ENCODE results near the gene CBLB.

The CBLB gene

DNA sequence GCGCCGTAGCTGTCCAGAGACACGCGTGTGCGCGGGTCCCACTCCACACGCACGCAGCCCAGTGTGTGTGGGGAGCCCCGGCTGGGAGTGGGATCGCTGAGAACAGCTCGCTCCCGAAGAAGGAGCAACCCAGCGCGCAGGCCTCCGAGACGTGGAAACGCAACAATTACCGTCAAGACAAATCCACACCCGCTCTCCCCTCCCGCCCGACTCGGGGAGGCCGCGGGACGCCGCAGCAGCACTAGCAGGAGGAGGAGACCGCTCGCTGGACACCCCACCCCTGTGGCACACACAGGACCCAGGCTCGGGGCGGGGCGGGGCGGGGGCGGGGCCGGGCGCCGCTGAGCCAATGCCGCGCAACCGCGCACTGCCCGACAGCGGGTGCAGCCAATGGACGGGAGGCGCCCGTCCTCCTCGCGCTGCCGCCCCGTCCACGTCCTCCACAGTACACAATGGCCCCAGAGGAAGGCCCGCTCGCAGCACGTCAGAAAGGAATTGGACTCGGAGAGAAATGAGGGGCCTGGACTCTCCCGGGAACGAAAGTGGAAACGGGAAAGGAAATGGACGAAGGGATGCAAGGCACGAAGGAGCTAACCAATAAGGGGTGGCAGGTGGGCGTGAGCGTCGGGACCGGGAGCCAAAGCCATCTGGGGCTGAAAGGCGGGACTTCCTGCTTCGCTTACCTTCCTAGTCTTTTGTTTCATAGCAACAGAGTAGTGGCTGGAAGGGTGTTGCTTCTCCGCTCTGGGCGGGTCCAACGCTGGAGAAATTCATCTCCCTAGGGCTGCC is at the start of gene CBLB:
Gene CBLB (minus strand): TSS at position 271 of the 789 bp plus-strand sequence. CDS start 1,435 bp downstream, outside the sequence.
- peak; percentile 89 for DNase-seq

DNA sequence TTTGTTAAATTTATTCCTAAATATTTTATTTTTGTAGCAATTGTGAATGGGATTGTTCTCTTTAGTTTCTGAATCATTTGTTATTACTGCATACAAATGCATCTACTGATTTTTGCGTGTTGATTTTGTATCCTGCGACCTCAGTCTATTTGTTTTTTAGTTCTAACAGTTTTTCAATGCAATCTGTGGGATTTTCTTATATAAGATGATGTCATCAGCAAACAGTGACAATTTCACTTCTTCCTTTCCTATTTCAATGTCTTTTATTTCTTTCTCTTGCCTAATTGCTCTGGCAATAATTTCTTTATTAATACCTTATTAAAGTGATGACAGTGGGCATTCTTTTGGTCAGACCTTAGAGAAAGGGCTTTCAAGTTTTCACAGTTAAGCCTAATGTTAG is 48.0 kb upstream of the CBLB start:
- no peak for DNase-seq

DNA sequence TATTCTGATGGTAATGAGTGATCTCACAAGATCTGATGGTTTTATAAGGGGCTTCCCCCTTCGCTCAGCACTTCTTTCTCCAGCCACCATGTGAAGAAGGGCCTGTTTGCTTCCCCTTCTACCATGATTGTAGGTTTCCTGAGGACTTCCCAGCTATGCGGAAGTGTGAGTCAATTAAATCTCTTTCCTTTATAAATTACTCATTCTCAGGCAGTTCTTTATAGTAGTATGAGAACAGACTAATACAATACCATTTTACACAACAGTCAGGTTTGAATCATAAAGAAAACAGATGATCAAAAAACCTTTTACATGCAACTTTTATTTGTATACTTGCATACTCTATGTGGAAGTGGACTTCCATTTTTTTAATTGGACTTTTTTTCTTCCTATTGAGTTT is 46.7 kb upstream of the CBLB start:
- DNase-seq, result no peak

DNA sequence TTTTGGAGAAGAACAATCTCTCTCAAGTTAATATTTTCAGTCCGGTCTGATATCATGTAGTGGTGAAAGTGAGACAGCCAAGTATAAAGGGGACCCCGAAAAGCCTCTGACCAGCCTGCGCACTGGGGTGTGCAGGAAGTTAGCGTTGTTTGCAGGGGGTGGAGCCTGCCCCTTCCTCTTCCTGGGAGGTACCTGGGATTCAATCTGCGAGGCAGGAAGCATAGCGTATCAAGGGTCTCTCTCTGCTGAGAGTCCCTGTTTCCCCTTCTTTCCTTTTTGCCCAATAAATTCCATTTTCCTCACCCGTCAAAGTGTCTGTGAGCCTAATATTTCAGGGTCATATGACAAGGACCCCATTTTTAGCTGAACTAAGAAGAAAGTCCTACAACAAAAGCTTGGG is 44.8 kb upstream of the CBLB start:
- no peak for DNase-seq

GRCh38 chr3:105912891-105913290 is 44.1 kb upstream of the CBLB start:
- no peak for DNase-seq

DNA sequence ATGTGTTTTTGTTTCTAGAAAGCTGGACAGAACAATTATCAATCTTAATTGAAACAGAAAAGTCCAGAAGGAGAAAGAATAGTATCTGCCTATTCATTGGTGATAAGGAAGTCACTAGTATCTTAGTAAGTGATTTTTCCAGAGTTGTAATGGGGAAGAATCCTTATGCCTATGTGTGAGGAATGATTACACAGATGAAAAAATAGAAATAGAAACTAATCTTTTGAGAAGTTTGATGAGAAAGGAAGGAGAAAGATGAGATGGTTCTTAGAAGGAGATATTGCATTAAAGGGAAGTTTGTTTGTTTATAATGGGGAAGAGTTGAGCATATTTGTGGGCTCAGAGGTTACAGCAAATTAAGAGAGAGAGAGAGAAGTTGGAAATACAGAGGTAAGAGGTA is 42.7 kb upstream of the CBLB start:
- no peak for DNase-seq

DNA sequence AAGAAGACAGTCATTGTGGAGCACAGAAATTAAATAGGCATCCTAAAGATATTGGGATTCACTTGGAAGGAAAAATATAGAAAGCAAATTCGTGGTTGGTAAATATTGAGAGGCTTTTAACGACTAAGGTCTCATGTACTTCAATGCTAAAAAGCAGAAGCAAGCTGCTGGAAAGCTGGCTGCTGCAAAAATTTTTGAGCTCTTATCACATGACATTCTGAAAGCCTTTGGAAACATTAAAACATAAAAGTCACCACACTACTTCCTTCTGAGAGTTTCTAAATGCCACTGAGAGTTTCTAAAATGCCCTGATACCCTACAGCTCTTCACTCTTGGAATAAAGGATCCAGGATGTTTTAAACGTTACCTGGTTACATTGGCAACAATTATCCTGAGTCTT is 39.0 kb upstream of the CBLB start:
- DNase-seq, result no peak

- DNase-seq, result no peak
These were observed 38.0 kb upstream of the CBLB start for GRCh38 chr3:105906836-105907235.

- DNase-seq, result no peak
These were observed 37.5 kb upstream of the CBLB start for GRCh38 chr3:105906345-105906744.

- DNase-seq, result no peak
These were observed 36.5 kb upstream of the CBLB start for GRCh38 chr3:105905328-105905727.

- no peak for DNase-seq
These were observed 36.0 kb upstream of the CBLB start for GRCh38 chr3:105904678-105905284.

GRCh38 chr3:105904251-105904650 is 35.4 kb upstream of the CBLB start:
- DNase-seq, result no peak

GRCh38 chr3:105899516-105899915 is 30.7 kb upstream of the CBLB start:
- DNase-seq, result no peak

DNA sequence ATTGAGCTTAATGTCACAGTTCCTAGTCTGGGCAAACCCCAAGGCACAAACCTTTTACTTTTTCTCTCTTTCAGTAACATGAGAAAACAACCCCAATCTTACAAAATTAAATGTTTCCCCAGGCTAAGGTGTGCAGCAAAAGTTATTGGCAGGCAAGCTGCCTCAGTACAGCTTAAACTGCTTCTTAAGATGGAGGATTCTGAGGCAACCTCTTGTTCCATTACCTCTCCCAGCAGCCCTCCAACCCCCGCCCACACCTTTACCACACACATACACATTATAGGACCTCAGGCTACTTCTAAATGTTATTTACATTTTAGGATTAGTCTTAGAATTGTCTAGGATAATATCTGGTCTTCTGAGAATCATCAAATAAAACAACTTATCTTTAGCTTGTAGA is 22.3 kb upstream of the CBLB start:
- DNase-seq, result no peak

GRCh38 chr3:105888621-105889579 is 20.1 kb upstream of the CBLB start:
- no peak for DNase-seq

DNA sequence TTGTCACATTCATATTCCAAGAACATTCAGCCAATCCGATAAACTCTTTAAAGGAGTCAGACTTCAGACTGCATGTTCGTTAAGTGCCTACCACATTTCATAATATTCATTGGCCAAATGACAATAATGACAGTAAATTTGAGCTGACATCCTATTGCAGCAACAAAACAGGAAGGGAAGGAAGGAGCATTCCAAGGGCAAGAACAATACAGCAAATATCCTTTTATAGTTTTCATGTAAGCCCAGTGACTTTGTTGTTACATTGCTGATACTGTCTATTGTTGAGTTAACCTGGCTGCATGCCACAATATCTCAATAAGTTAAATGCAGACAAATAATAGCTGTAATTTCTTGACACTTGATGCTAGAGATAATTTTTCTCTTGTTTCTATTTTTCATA is 16.4 kb upstream of the CBLB start:
- no peak for DNase-seq

DNA sequence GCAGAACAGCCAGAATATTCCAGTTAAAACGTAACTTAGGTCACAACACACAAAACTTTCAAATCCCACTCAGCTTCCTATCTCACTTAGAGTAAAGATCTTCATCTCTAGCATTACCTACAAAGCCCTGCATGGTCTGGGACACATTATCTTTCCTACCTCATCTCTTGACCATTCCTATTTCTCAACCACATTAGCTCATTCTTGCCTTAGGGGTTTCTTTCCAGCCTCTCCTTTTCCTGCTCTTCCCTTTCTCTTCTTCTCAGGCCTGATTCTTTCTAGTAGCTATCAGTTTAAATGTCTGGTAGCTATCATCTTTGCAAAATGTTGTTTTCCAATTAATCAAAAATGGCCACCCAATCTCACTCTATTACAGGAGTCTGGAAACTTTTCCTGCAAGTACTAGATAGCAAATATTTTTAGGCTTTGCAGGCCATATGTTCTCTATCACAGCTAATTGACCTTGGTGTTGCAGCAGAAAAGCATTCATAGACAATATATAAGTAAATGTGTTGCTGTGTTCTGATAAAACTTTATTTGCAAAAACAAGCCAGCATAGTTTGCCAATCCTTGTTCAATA is 15.1 kb upstream of the CBLB start:
- no peak for DNase-seq

- no peak for DNase-seq
These were observed 12.0 kb upstream of the CBLB start for GRCh38 chr3:105880681-105881290.

DNA sequence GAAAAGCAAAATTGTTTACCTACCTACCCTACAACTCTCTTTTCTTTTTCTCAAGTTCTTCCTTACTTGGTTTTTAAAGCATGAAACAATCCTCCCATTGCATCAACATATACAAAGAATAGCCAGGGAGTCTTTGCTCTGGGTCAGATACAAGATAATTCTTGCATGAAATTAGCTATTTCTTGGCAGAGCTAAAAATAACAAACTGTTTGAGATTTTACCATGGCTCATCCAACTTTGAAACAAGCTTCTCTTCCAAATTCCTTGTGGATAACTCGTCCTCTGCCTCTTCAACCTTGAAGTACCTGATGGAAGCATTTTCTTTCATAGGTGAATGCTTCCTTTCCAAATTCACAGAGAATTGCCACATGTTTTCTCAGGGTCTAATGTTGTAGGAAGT is 9.2 kb upstream of the CBLB start:
- DNase-seq, result no peak

- DNase-seq, result no peak
These were observed 8.6 kb upstream of the CBLB start for GRCh38 chr3:105877336-105877910.

- peak; percentile 35 for DNase-seq
These were observed 8.0 kb upstream of the CBLB start for GRCh38 chr3:105876780-105877327.

Data from CD4-positive, alpha-beta T cell treated with Interleukin-4 for 4 hours (primary cell).